Subcutaneous adipose tissue (tissue), 4 donors: ENCODE data around the gene SPATA2L. TPM values are rescaled to one million over a fixed set of nuclear protein-coding genes. Genes with fewer than 3 reads are reported as not detected.

Experiments
- CTCF ChIP-seq: fragments of 450-650 bp; IDR thresholded peaks from one replicate; pipeline ENCODE4 v1.5.1; 2016; ENCODE audit warnings: low read depth, mild to moderate bottlenecking, control low read depth, antibody characterized with exemption, moderate library complexity
- total RNA-seq, 4 donors: library from RNA; depleted of rRNA; stranded (reverse); fragments of >200 nt; gene quantifications; one replicate each; pipeline ENCODE4 v1.1.0, GENCODE V29; 2016

Gene SPATA2L
- total RNA-seq, 4 donors from 2014 or later: 7.7 to 10.7 (median 9.4) TPM

GRCh38 chr16:89670496-89671431 lies 30.7 kb downstream of the SPATA2L start:
- no peak for TF ChIP-seq CTCF

- no peak for TF ChIP-seq CTCF
These were observed 31.8 kb downstream of the SPATA2L start for GRCh38 chr16:89669755-89670154.

GRCh38 chr16:89668790-89669158 lies 32.7 kb downstream of the SPATA2L start:
- TF ChIP-seq CTCF: no peak

GRCh38 chr16:89667633-89668032 lies 33.9 kb downstream of the SPATA2L start:
- TF ChIP-seq CTCF: no peak

GRCh38 chr16:89661215-89661614 lies 40.3 kb downstream of the SPATA2L start:
- TF ChIP-seq CTCF: no peak

- TF ChIP-seq CTCF: no peak
These were observed 41.4 kb downstream of the SPATA2L start for GRCh38 chr16:89660146-89660545.

- TF ChIP-seq CTCF: no peak
These were observed 43.2 kb downstream of the SPATA2L start for GRCh38 chr16:89658221-89658879.
